CMK (cell line): Measurements from ENCODE around the gene IFI44.

ENCODE experiments used
- DNase-seq: peaks from one replicate; pipeline ENCODE4 v3.0.0-alpha.2; 2010; ENCODE audit warnings: low read depth

IFI44 gene

DNA sequence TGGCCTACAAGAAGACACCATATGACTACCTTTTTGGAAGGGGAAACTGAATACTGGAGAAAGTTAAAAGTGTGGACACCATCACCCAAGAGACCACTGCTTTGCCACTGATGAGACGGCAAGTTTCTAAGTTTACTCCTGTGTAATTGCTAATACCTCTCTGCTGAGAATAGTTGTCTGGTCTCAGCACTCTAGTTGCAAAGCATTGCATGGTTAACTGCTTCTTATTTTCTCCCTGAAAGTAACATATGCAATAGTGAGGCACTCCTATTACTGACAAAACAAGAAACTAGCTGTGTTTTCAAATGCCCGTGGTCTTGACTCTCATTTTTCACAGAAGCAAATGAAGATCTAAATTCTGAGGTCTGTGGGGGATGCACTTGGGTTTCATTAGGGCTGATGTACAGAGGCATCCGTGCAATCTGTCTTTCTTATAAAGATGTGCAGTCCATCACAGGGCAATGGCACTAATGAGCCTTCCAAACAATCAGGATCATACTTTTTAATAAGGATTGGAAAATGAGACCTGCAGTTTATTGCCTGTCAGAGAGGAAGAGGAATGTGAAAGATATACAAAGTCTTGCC is 62.9 kb downstream of the IFI44 start:
- no peak for DNase-seq

DNA sequence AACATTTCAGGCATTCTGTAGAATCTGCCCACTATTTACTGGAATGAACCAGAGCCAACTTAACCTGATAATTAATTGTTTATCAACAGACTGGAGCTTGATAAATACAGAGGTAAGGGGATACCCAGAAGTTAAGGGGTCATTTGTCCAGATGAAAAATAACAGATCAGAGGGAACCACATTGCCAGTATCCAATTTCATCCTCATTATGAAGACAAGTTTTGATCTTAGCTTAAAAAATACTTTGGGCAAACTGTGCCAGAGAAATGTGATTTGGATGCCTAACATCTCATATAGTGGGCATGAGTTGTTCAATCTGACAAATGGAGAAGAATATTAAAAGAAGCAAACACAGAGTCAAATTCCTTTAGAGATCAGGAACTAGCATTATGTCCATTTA is 63.7 kb downstream of the IFI44 start:
- no peak for DNase-seq
